ENCODE results near the gene TMEM154.

- TF ChIP-seq POLR2A (IDR thresholded peaks at IDR 0.05): no peak
- TF ChIP-seq, protein P1, sequence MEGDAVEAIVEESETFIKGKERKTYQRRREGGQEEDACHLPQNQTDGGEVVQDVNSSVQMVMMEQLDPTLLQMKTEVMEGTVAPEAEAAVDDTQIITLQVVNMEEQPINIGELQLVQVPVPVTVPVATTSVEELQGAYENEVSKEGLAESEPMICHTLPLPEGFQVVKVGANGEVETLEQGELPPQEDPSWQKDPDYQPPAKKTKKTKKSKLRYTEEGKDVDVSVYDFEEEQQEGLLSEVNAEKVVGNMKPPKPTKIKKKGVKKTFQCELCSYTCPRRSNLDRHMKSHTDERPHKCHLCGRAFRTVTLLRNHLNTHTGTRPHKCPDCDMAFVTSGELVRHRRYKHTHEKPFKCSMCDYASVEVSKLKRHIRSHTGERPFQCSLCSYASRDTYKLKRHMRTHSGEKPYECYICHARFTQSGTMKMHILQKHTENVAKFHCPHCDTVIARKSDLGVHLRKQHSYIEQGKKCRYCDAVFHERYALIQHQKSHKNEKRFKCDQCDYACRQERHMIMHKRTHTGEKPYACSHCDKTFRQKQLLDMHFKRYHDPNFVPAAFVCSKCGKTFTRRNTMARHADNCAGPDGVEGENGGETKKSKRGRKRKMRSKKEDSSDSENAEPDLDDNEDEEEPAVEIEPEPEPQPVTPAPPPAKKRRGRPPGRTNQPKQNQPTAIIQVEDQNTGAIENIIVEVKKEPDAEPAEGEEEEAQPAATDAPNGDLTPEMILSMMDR (IDR thresholded peaks at IDR 0.05): no peak
- TF ChIP-seq POLR2AphosphoS5 (IDR thresholded peaks at IDR 0.05): no peak
Measured at GRCh38 chr4:152715076-152715475, 35.3 kb upstream of the TMEM154 start.
